HG02973 (cell line): ENCODE results near the gene DCDC1.
"Not testable (repeated sequence)": the region's sequence is repeated elsewhere in the genome, so short reads cannot be mapped to it uniquely, and the experiment has no call there.

Source experiments
- ATAC-seq: cut with Tn5 transposase; IDR thresholded peaks from one replicate; pipeline ENCODE4 v1.9.1; 2021; ENCODE audit warnings: moderate library complexity; ENCODE audit not compliant: unreplicated experiment

The DCDC1 gene

DNA sequence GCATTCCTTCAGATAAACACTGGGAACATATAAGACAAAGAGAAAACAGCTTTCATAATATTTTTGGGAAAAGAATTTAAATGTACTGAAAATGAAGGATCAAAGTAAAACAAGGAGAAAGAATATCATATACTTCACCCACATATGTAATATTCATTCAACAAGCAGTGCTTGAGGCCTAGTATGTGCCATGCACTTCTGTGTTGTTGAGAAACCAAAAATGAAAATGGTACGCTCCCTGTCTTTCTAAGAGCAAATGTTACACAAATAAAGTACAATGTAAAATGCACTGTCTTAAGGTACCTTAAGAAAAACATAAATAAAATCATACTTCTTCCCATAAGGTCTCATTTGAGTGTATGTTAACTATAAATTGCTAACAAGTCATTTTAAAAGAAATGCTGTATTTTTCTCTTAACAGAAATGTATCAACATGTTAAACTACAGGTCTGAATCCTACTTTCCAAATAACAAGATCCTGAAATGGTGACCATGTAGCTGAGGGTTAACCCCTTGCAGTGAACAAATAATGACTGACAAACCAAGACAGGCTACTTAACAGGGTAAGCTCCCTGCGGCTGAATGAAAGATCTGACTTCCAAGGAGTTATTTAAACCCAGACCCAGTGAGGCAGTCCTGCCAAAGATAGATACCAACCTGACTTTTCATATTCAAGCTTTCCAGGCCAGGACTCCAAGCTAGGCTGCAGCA, 377.6 kb downstream of the DCDC1 start:
- ATAC-seq, result no peak

DNA sequence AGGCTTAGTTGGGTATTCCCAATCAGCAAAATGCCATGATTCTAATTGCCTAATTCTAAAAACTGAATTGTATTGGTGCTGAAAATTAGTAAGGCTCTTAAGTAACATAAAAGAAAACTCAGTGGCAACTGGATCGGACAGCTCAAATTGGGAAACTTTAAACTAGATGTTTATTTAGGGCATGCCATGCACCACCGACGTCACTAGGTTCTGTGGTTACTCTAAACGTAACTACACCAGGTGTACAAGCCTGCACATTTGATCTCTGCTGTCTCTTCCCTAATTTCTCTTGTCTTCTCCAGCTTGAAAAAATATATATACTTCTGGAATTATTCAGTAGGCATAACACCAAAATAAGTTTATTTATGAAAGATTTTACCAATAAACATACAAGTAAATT, 378.2 kb downstream of the DCDC1 start:
- ATAC-seq, result no peak

DNA sequence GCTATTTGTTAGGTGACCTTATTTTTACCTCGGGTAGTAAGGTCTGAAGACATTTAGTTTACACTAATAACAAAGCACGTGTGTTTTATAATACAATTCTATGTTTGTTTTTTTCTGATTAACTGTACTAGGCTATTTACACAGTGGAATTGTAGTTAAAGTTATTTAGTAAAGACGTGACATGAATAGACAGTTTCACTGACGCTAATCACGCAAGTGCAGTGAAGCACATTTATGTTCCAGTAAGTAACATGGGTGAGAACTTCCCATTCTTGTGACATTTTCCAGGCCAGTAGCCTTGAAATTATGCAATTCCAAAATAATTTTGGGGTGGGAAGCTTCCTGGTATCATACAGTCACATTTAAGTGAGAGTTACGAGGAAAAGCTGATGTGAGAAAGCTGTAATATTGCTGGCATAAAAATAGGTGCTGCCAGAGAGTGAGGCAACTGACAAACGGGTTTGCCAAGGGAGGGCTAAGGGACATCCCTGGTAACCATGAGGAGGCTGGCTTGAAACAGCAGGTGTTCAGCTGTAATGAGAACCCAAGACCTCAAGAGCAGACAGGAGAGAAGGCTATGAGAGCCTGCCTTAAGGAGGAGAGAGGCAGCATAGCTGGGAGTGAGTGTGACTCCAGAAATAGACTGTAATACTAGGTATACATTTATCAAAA, 378.8 kb downstream of the DCDC1 start:
- no peak for ATAC-seq

DNA sequence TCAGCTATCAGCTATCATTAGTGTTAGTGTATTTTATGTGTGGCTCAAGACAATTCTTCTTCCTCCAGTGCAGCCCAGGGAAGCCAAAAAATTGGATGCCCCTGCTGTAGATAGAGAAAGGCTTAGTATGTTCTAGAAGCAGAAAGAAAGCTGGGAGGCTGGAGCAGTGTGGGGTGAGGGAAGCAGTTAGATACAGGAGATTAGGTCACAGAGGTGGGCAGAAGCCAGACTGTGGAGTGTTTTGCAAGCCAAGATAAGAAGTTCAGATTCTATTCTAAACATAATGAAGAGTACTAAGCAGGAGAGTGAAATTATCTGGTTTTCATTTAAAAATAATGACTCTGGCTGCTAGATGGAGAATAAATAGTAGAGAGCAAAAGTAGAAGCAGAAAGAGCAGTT, 381.7 kb downstream of the DCDC1 start:
- ATAC-seq, result no peak

DNA sequence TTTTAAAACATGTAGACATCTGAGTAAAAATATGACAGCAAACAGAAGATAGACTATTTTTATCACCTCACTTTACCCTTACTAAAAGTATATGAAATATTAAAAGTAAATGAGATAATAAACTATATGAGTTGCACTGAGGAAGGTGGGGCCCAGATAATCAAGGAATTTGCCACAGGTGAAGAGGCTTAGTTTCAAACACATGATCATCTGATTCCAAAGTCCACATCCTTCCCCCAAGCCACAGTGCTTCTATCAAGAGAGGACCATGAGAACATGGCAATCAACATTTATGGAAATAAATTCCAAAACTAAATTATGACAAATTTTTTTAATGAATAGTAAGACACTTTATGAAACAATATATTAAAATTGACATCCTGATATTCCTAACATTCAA, 384.0 kb downstream of the DCDC1 start:
- ATAC-seq, result no peak

DNA sequence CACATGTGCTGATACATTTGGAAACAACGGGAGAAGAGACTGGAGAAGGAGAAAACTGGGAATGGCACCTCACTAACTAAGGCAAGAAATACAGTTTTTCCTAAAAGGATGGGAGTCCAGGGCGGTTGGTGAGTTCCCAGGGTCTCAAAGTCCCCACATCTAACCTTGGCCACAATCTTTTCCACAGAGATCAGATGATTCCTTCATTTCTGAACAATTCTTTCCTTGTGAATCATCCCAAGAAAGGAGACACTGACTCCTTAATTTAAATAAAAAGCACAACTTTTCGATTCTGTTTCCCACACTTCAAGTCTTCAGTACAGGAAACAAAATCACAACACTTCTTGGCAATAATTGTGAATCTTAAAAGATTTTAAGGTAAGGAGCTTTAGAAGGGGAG, 384.7 kb downstream of the DCDC1 start:
- ATAC-seq, result no peak

DNA sequence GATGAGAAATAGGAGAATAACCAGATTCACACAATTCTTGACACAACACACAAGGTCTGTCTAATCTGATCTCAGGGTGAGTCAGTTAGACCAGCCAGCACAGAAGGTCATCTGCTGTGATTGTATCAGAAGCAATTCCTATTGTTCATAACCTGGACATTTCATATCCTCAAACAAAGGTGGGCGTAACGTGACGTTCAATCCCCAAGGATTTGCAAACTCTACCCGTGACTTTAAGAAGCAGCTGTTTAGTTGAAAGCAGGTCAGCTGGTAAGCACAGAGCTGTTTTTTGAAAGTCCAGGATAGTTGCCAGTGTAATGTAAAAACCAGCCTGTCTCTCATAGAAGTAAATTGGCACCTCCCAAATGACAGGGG, 385.1 kb downstream of the DCDC1 start:
- ATAC-seq, result no peak

DNA sequence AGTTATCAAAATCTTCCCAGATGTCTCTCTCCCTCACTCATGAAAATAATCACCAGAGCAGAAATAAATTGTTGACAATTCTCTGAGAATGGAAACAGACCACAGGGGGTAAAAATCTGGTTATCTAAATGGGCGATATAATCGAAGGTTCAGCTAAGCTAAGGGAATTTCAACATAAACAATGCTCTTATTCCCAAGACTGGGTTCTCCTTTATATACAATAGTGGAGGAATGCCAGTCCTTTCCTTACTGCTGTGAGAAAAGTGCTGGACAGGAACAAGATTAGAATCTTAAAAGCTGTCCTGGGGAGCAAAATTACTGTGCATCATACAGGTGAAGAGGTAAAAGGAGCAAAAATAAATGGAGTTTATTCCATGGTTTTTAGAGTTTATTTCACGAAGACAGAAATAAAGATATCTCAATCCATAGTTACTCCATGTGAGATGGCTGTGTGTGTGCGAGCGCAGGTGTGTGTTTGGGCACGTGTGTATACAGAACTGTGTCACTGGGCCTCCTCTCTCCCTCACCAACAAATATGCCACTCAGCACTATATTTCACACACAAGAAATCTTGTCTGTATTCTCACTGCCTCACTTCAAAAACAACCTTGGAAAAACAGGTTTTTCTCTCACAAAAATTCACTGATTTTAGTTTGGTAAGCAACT, 385.6 kb downstream of the DCDC1 start:
- no peak for ATAC-seq

DNA sequence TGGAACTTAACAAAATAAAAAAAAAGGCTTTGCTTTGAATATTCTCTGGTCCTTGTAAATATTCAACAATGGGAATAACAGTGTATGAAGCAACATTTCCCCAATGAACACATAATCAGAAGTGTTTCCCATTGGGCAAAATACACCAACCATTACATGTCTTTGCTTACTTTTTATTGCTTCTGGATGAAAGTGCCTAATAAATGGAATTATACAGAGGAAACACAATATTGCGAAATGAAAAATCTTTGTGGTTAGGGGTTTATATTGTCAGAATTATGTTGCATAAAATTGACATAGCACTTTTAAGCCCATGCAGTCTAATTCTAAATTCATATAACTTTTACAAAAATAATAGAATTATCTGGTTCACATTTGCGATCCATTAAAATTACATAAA, 386.4 kb downstream of the DCDC1 start:
- no peak for ATAC-seq

DNA sequence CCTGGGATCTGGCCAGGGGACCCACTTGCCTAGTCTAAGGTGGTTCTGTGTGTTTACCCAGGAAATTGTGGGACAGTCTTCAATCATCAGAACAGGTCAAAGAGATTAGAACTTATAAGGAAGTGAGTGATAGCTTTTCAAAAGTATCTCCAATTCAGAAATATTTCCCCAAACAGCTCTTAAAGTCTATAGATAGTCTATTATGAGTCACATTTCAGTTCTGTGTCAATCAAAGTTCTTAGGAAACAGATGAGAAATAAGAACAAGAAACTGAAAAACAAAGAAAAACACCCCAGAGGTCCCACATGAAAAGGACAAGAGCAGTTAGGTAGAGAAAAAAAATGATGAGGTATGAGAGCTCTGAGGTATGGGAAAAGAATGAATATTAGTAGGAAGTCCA, 402.0 kb downstream of the DCDC1 start:
- ATAC-seq, result no peak

DNA sequence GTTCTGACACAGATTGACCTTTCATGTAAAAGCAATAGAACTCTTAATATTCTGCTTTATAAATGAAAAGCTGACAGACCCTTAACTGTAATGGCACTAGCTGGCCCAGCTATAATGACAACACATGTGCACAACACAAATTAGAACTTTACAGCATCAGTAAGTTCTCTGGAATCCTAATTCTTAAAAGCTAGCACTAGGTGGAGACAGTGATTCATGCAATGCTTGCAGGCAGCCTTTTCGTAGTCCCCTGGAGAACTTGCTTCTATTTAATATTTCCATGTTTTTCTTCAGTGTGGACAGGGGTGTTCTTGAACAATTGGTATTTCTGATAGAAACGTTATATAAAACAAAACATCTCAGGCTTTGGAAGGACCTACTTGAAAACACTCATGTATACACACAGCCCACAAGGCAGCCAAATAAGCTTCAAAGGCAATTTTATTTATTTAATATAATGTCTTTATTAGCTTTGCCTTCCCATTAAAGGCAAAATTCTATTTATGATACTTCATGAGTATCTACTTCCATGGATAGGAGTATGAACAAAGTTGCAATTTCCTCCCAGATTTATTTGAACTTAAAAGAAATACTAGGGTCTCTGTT, 409.0 kb downstream of the DCDC1 start:
- no peak for ATAC-seq

DNA sequence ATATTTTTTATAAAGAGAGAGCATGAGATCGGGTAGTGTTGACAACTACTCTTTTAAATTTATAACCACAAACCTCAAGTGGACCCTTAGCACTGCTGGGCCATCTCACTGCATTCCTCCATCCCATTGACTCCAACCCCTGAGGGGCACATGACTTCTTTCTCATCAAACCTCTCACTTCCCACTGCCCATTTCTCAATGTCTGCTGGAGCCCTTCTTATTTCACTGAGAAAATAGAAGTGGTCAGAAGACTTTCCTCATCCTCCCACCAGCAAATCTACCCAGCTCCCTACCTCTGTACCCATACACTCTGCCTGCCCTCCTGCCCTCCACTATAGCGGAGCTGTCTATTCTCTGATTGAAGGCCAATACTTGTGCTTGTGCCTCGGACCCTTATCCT, 412.8 kb downstream of the DCDC1 start:
- no peak for ATAC-seq

DNA sequence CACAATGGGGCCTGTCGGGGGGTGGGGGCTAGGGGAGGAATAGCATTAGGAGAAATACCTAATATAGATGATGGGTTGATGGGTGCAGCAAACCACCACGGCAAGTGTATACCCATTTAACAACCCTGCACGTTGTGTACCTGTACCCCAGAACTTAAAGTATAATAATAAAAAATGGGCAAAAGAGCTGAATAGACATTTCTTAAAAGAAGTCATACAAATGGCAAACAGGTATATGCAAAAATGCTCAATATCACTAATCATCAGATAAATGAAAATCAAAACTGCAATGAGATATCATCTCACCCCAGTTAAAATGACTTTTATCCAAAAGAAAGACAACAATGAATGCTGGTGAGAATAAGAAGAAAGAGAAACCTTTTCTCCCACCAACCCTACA, 419.7 kb downstream of the DCDC1 start:
- ATAC-seq, result no peak

DNA sequence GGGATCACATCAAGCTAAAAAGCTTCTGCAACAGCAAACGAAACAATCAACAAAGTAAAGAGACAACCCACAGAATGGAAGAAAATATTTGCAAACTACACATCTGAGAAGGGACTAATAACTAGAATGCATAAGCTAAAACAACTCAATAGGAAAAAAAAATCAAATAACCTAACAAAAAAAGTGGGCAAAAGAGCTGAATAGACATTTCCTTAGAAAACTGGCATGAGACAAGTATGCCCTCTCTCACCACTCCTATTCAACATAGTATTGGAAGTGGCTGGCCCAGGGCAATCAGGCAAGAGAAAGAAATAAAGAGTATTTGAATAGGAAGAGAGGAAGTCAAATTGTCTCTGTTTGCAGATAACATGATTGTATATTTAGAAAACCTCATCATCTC, 421.8 kb downstream of the DCDC1 start:
- ATAC-seq, result not testable (repeated sequence)

DNA sequence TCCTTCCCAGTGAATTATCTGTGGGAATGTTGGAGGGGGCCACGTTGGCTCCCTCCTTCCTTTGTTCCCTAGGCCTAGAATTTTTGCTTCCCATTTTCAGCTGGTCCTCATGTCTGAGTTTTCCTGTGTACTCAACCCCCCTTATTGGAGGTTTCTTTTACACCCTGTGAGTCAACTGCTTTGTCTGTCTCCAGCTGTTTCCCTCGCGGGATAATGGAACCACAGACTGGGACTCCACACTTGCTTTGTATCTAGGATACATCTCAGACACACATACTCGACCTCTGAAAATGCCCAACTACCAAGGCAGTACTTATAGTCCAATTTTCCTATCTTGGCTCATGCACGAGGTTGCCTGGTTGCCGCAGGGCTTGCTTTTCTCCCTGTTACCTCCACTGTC, 430.7 kb downstream of the DCDC1 start:
- ATAC-seq, result no peak

DNA sequence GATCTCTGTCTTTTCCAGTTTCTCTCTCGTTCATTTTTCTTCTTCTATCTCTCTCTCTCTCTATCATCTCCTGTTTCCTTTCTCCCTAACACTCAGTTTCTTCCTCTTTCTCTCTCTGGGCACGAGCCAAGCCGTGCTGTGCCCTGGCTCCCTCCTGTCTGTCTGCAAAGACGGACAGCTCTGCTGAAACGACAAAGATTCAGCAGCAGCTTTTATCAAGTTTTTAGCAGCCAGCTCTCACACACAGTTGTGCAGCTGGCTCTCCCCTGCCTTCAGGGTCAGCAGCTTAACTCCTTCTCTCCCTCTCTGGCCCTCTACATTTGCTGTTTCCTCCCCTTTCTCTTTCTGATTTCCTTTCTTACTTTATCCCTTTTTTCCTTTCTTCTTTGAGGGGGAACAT, 431.4 kb downstream of the DCDC1 start:
- ATAC-seq, result no peak

DNA sequence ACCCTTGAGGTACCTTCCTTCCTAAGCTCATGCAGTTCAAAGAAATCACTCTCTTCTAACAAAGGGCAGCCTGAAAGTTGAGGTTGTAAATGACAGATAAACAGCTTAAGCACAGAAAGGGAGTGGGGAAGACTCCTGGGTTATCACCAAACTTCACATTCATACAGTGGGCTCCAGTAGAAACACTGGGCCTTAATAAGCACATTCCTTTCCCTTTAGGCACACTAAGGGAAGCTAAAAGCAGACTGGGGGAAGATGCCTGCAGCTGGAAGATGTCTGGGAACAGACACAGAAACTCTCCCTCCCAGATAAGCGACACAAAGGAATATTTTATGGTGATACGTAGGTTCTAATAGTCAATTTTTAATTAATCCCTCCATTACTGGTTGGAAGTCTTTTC, 433.0 kb downstream of the DCDC1 start:
- no peak for ATAC-seq

DNA sequence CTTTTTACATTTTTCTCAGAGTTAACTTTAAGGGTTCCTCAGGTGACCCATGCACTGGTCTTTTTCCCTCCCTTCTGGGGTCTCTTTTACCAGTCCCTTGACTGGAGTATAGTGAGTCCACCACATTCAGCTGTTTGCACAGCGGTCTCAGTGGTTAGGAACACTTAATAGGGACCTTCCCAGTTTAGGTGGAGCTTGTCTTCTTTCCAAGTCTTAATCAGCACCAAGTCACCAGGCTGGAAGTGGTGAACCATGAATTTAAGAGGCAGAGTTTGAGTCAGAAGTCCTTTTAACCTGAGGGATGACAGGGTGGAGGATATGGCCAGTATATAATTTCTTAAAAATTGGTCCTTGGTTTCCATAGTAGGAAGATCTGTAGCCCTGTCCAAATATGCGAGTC, 433.7 kb downstream of the DCDC1 start:
- no peak for ATAC-seq

DNA sequence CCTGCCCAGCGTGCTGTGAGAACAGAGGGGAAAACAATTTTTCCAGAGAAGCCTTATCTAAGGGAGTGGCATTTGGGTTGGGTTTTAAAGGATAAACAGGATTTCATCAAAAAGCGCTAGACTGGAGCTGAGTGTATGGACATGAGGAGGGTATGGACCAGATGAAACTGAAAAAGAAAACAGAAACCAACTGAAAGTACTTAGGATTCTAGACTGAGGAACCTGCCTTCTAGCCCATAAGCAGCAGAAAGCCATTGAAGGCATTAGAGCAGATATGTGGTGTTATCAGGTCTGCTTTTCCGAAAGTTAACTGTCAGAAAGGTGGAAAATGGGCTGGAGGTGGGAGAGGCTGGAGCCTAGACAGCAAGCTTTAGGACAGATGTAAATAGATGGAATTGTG, 443.4 kb downstream of the DCDC1 start:
- no peak for ATAC-seq

DNA sequence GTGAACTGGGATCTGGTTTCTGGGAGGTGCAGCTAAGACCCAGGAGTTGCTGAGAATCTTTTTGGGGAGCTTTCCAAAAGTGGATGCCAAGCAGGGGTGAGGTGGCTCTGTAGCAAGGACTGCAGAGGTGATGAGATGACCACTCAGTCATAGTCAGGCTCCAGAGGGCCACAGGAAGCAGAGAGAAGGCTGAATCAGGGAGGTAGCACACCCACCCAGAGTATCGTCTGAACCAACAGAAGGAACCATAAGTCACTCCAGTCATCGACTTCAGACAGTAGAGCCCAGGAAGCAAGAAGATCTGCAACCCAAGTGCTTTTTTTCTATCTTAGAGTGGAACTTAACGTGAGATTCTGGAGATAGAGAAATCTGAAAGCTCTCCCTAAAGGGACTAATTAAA, 447.7 kb downstream of the DCDC1 start:
- no peak for ATAC-seq

DNA sequence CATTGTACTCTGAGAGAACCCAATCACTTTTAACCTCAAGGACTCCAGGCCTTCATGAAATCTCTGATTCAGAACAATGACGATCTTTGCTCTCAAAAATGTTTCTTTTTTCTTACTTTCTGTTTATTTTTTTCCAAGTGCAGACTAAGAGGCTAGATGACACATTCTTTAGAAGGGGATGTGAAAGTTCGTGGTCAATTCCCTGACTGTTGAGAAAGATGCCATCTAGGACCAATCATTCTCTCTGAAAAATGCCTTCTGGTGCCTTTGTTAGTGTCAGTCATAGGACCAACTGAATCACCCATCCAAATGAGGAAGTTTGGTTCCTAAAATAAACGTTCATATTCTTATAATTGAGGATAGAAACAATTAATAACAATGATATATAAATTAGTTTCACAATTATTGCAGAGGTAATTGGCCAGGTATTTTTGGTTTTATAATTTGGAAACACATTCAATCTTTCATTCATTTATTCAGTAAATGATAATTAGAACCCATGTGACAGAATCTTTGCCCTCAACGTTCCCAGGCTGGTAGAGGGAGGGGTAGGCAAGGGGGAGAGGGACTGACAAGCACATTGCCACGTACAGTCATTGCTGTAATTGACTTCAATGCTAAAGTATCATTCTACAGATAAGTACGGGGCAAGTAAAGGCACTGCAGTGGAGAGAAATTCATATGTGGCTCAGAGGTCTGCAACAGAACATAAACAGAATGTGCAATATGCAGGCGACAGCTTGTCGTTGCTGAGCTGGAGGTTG, 450.0 kb downstream of the DCDC1 start:
- ATAC-seq, result peak; percentile 77
